H1 (cell line): ENCODE data around the gene LHFPL2. TPM values are rescaled to one million over a fixed set of nuclear protein-coding genes. Genes with fewer than 3 reads are reported as not detected.

Experiments
- CTCF ChIA-PET: fragments of 300-600 bp; sonication (Branson Sonifier 250); formaldehyde crosslinking; loops from one replicate; lab custom pipeline; 2021; ENCODE audit not compliant: partially characterized antibody; lab: Charles Lee
- POLR2A ChIA-PET: fragments of 300-600 bp; sonication (Branson Sonifier 250); formaldehyde crosslinking; loops from one replicate; lab custom pipeline; 2021; ENCODE audit warnings: inconsistent platforms; ENCODE audit not compliant: partially characterized antibody; lab: Charles Lee
- DNase-seq, 2 experiments: peaks; one replicate each; pipeline versions ENCODE4 v3.0.0 to v3.0.0-alpha.2; 2010 to 2022; ENCODE audit warnings: low spot score in 2 of 2, low read depth in 1 of 2, mixed read lengths in 1 of 2
- FAIRE-seq: peaks from 2 replicates; lab custom pipeline; 2011; peaks lifted over from hg19 to GRCh38; lab: Jason Lieb, UNC
- H2AFZ ChIP-seq: 2 replicates; pipeline ENCODE4 v1.8.1; 2012; ENCODE audit warnings: low read length, inconsistent platforms
- H2AK5ac ChIP-seq: 2 replicates; pipeline ENCODE4 v1.6.1; 2013; ENCODE audit warnings: low read depth, low read length
- H2BK120ac ChIP-seq: replicated peaks from 2 replicates; pipeline ENCODE3; 2013; ENCODE audit warnings: low read depth, low read length, inconsistent platforms
- H2BK12ac ChIP-seq: 2 replicates; pipeline ENCODE4 v1.6.1; 2013; ENCODE audit warnings: low read depth, low read length
- H2BK15ac ChIP-seq: 2 replicates; pipeline ENCODE4 v1.6.1; 2013; ENCODE audit warnings: low read length
- H2BK20ac ChIP-seq: 2 replicates; pipeline ENCODE4 v1.6.1; 2013; ENCODE audit warnings: low read length
- H2BK5ac ChIP-seq: 2 replicates; pipeline ENCODE4 v1.6.1; 2013; ENCODE audit warnings: low read depth, low read length
- H3K14ac ChIP-seq: 2 replicates; pipeline ENCODE4 v1.6.1; 2013; ENCODE audit warnings: inconsistent platforms; ENCODE audit not compliant: insufficient read length
- H3K18ac ChIP-seq: 2 replicates; pipeline ENCODE4 v1.6.1; 2013; ENCODE audit warnings: low read length; ENCODE audit errors: extremely low read depth
- H3K23ac ChIP-seq: 2 replicates; pipeline ENCODE4 v1.6.1; 2013; ENCODE audit warnings: inconsistent platforms; ENCODE audit not compliant: insufficient read length
- H3K23me2 ChIP-seq: 2 replicates; pipeline ENCODE4 v1.6.1; 2013; ENCODE audit warnings: low read depth, low read length
- H3K27ac ChIP-seq: 2 replicates; pipeline ENCODE4 v1.6.1; 2011; ENCODE audit warnings: low read depth, low read length, inconsistent platforms
- H3K27me3 ChIP-seq, 4 experiments: replicated peaks in 1 of 4; 1 replicate in 1 of 4; 2 replicates in 3 of 4; pipeline versions ENCODE4 v1.6.1 to v1.8.1; 2011 to 2013; ENCODE audit warnings: low read length in 3 of 4, mild to moderate bottlenecking in 3 of 4, inconsistent platforms in 2 of 4, mixed read lengths in 2 of 4, moderate library complexity in 1 of 4; ENCODE audit not compliant: control insufficient read depth in 3 of 4, insufficient read depth in 3 of 4; ENCODE audit errors: extremely low read depth in 1 of 4
- H3K36me3 ChIP-seq, 4 experiments: 2 replicates each; pipeline versions ENCODE4 v1.6.1 to v1.8.1; 2011 to 2013; ENCODE audit warnings: mild to moderate bottlenecking in 4 of 4, low read length in 3 of 4, moderate library complexity in 2 of 4, control low read depth in 1 of 4, inconsistent platforms in 1 of 4; ENCODE audit not compliant: insufficient read depth in 4 of 4, control insufficient read depth in 2 of 4
- H3K4ac ChIP-seq: replicated peaks from 2 replicates; pipeline ENCODE3; 2013; ENCODE audit warnings: low read length, low read depth, mixed read lengths, inconsistent platforms; ENCODE audit not compliant: insufficient read length
- H3K4me1 ChIP-seq, 4 experiments: replicated peaks in 1 of 4; 1 replicate in 1 of 4; 2 replicates in 3 of 4; pipeline versions ENCODE4 v1.6.1 to v1.8.1; 2011 to 2013; ENCODE audit warnings: low read length in 3 of 4, inconsistent platforms in 2 of 4, mixed read lengths in 1 of 4; ENCODE audit not compliant: insufficient read depth in 4 of 4, control insufficient read depth in 3 of 4
- H3K4me2 ChIP-seq, 2 experiments: 2 replicates each; pipeline versions ENCODE4 v1.6.1 to v1.8.1; 2011 to 2013; ENCODE audit warnings: low read depth in 2 of 2, low read length in 2 of 2, control low read depth in 1 of 2, inconsistent platforms in 1 of 2, mild to moderate bottlenecking in 1 of 2; ENCODE audit not compliant: insufficient read depth in 1 of 2
- H3K4me3 ChIP-seq, 4 experiments: fragments of 200-600, 300-600 bp in 1 of 4; sonication (generic), shearing (Covaris generic), sonication (Bioruptor Twin) in 1 of 4; 2 replicates each; pipeline versions ENCODE4 v1.5.1 to v1.8.1; 2011 to 2016; ENCODE audit warnings: low read length in 4 of 4, low read depth in 3 of 4, control low read depth in 2 of 4, inconsistent platforms in 2 of 4, mild to moderate bottlenecking in 2 of 4, mixed read lengths in 1 of 4, moderate library complexity in 1 of 4; ENCODE audit not compliant: insufficient read depth in 2 of 4; ENCODE audit errors: extremely low read depth in 1 of 4
- H3K56ac ChIP-seq: replicated peaks from 2 replicates; pipeline ENCODE3; 2013; ENCODE audit warnings: low read depth, mild to moderate bottlenecking, mixed read lengths, low read length, inconsistent platforms; ENCODE audit not compliant: insufficient read length
- H3K79me1 ChIP-seq: 2 replicates; pipeline ENCODE4 v1.6.1; 2013; ENCODE audit warnings: low read depth, low read length, control low read depth
- H3K79me2 ChIP-seq, 2 experiments: 2 replicates each; pipeline versions ENCODE4 v1.6.1 to v1.8.1; 2012 to 2013; ENCODE audit warnings: low read length in 2 of 2, mild to moderate bottlenecking in 2 of 2, inconsistent platforms in 1 of 2; ENCODE audit not compliant: insufficient read depth in 2 of 2, control insufficient read depth in 1 of 2
- H3K9ac ChIP-seq, 4 experiments: replicated peaks in 1 of 4; 1 replicate in 1 of 4; 2 replicates in 3 of 4; pipeline versions ENCODE4 v1.6.1 to v1.8.1; 2011 to 2013; ENCODE audit warnings: low read depth in 3 of 4, low read length in 3 of 4, control low read depth in 2 of 4, mild to moderate bottlenecking in 2 of 4, moderate library complexity in 2 of 4, inconsistent platforms in 1 of 4; ENCODE audit errors: extremely low read depth in 1 of 4
- H3K9me3 ChIP-seq, 2 experiments: 2 replicates each; pipeline versions ENCODE4 v1.6.1 to v1.8.1; 2012 to 2013; ENCODE audit warnings: mild to moderate bottlenecking in 2 of 2, moderate library complexity in 2 of 2, control low read depth in 1 of 2, inconsistent platforms in 1 of 2, low read depth in 1 of 2, low read length in 1 of 2, mixed read lengths in 1 of 2; ENCODE audit not compliant: insufficient read depth in 2 of 2
- H4K20me1 ChIP-seq, 2 experiments: replicated peaks in 1 of 2; 2 replicates each; pipeline versions ENCODE3 to v1.8.1; 2011 to 2013; ENCODE audit warnings: inconsistent platforms in 2 of 2, low read length in 2 of 2, mild to moderate bottlenecking in 1 of 2; ENCODE audit not compliant: insufficient read depth in 2 of 2, control insufficient read depth in 1 of 2
- H4K5ac ChIP-seq: 2 replicates; pipeline ENCODE4 v1.6.1; 2013; ENCODE audit warnings: low read length, low read depth, mixed read lengths, inconsistent platforms; ENCODE audit not compliant: insufficient read length
- H4K8ac ChIP-seq: 2 replicates; pipeline ENCODE4 v1.8.0; 2013; ENCODE audit warnings: mild to moderate bottlenecking, moderate library complexity, low read length, inconsistent platforms; ENCODE audit not compliant: insufficient read depth; ENCODE audit errors: extremely low read depth
- H4K91ac ChIP-seq: replicated peaks from 2 replicates; pipeline ENCODE3; 2013; ENCODE audit warnings: low read length, mixed read lengths, inconsistent platforms; ENCODE audit not compliant: insufficient read length
- BACH1 ChIP-seq: IDR thresholded peaks from 2 replicates; pipeline ENCODE4 v1.6.1; 2012; ENCODE audit warnings: low read length, improper control_type of control experiment
- CBX5 ChIP-seq: fragments of 300-800, 300-1000 bp; sonication (generic); IDR thresholded peaks from 2 replicates; pipeline ENCODE4 v1.7.1; 2016; ENCODE audit warnings: antibody characterized with exemption, low read length, low read depth
- CTBP2 ChIP-seq: IDR thresholded peaks from 2 replicates; pipeline ENCODE4 v1.7.0; 2011; ENCODE audit warnings: borderline replicate concordance, mild to moderate bottlenecking, moderate library complexity, mixed read lengths, low read length; ENCODE audit not compliant: insufficient read depth, insufficient read length
- CTCF ChIP-seq, 3 experiments: IDR thresholded peaks; 1 replicate in 2 of 3; 2 replicates in 1 of 3; pipeline versions ENCODE4 v1.5.1 to v1.6.1; 2011; ENCODE audit warnings: low read length in 3 of 3, mild to moderate bottlenecking in 3 of 3, inconsistent platforms in 2 of 3, low read depth in 1 of 3, moderate library complexity in 1 of 3; ENCODE audit not compliant: insufficient read depth in 1 of 3; ENCODE audit errors: control extremely low read depth in 1 of 3
- FOSL1 ChIP-seq: IDR thresholded peaks from 2 replicates; pipeline ENCODE4 v1.6.1; 2011; ENCODE audit warnings: mild to moderate bottlenecking, low read depth, low read length, moderate library complexity; ENCODE audit not compliant: insufficient read depth
- GTF2F1 ChIP-seq: IDR thresholded peaks from 2 replicates; pipeline ENCODE4 v1.6.1; 2012; ENCODE audit warnings: low read depth, low read length, improper control_type of control experiment, borderline replicate concordance
- SIN3A ChIP-seq, 2 experiments: IDR thresholded peaks in 1 of 2; conservative IDR thresholded peaks in 1 of 2; 2 replicates each; pipeline ENCODE4 v1.6.1; 2011 to 2012; ENCODE audit warnings: low read length in 2 of 2, improper control_type of control experiment in 1 of 2, low read depth in 1 of 2, mild to moderate bottlenecking in 1 of 2
- SIX5 ChIP-seq: IDR thresholded peaks from 2 replicates; pipeline ENCODE4 v1.6.1; 2011; ENCODE audit warnings: mild to moderate bottlenecking, low read depth, low read length
- SRF ChIP-seq: IDR thresholded peaks from 2 replicates; pipeline ENCODE4 v1.6.1; 2011; ENCODE audit warnings: mild to moderate bottlenecking, low read depth, low read length, moderate library complexity
- WGBS, 2 experiments: shearing (Covaris generic) in 1 of 2; methylation state at CpG; one replicate each; pipeline versions ENCODE4 v1.1.6 to v1.1.7; 2013 to 2015; ENCODE audit warnings: low lambda C conversion rate in 2 of 2, mixed read lengths in 2 of 2, inconsistent platforms in 1 of 2, low coverage in 1 of 2, missing lambda C conversion rate in 1 of 2; ENCODE audit not compliant: insufficient replicate concordance in 2 of 2, insufficient coverage in 1 of 2, insufficient read length in 1 of 2; ENCODE audit errors: extremely low coverage in 1 of 2, missing lambda C conversion rate in 1 of 2; 5-methylcytosine and 5-hydroxymethylcytosine counted together
- polyA plus RNA-seq, 7 experiments: library from polyadenylated mRNA; depleted of rRNA in 3 of 7; stranded (reverse) in 5 of 7; unstranded in 2 of 7; fragments of >200 nt in 5 of 7; fragments of 200-250 nt in 2 of 7; gene quantifications; 1 replicate in 5 of 7; 2 replicates in 1 of 7; 4 replicates in 1 of 7; pipeline versions ENCODE4 v1.2.1 to v1.2.3, GENCODE V29; 2011 to 2013; ENCODE audit warnings: missing spikeins in 2 of 7, mixed read lengths in 2 of 7
- total RNA-seq: library from RNA; stranded (reverse); fragmentation: NEBNext Ultra II Directional; extraction: Animal tissue kit (Norgen Biotek cat#: 25700); gene quantifications from 2 replicates; pipeline ENCODE4 v1.2.1, GENCODE V29; 2021

Gene LHFPL2
- total and polyA plus RNA-seq, 2 of the 8 experiments (the other 6 are each of a cell fraction or from before 2014, with no cell fraction given), result 9.6 to 43.0 TPM

GRCh38 chr5:78503958-78504653, 144.5 kb downstream of the LHFPL2 start:
- no peak overlapping the region for H4K91ac ChIP-seq
- no peak overlapping the region for H3K18ac ChIP-seq
- H4K5ac ChIP-seq, result no peak overlapping the region
- no peak overlapping the region for H2BK12ac ChIP-seq
- no peak overlapping the region for H4K8ac ChIP-seq
- no peak overlapping the region for H3K56ac ChIP-seq
- no peak overlapping the region for H2AK5ac ChIP-seq
- H3K23ac ChIP-seq, result no peak overlapping the region
- POLR2A ChIA-PET, result interaction anchor here (1.0 to 1.4 kb wide), 2 partner anchors 8 to 13 kb away, joined by 3 to 7 read pairs; no protein-coding TSS in a partner anchor
- H3K4me3 ChIP-seq, result no peak overlapping the region
- no peak overlapping the region for H2BK20ac ChIP-seq
- DNase-seq (no peak), FAIRE-seq (no peak)
- no peaks in the 10 kb centered on the region for H3K36me3 ChIP-seq
- H3K14ac ChIP-seq, result no peak overlapping the region
- H3K23me2 ChIP-seq, result no peaks in the 10 kb centered on the region
- CTCF ChIA-PET, result interaction anchor here (1.0 to 1.8 kb wide), 5 partner anchors 8 to 382 kb away, joined by 3 to 10 read pairs (median 5); no protein-coding TSS in a partner anchor
- H2AFZ ChIP-seq, result no peak overlapping the region
- H2BK5ac ChIP-seq, result no peak overlapping the region; the same call in 1 of the 2 replicates
- H3K4me1 ChIP-seq, result peaks cover 0 to 12% (median 5%) of the 10 kb centered on the region in 4 experiments; a peak in 6 of 7 replicates
- H3K4me2 ChIP-seq, result no peak overlapping the region
- no peak overlapping the region for H3K9ac ChIP-seq
- H3K27ac ChIP-seq, result no peak overlapping the region; the same call in 1 of the 2 replicates
- H3K27me3 ChIP-seq, result no peaks in the 10 kb centered on the region
- peaks cover 0 to 51% of the 10 kb centered on the region in 2 experiments; a peak in 2 of 4 replicates for H3K79me2 ChIP-seq
- no peaks in the 10 kb centered on the region for H4K20me1 ChIP-seq
- H3K79me1 ChIP-seq, result peaks cover 4% of the 10 kb centered on the region
- H2BK15ac ChIP-seq, result no peak overlapping the region
- H3K4ac ChIP-seq, result no peak overlapping the region
- 82% methylated on average over 4 of the region's 4 CpGs; no CpG with 5 or more reads in 1 of the 2 experiments for WGBS, 2 experiments
- no peak overlapping the region for H2BK120ac ChIP-seq
- no peaks in the 10 kb centered on the region for H3K9me3 ChIP-seq
- TF ChIP-seq SIX5 (no peak), FOSL1 (no peak), CTBP2 (no peak), SRF (no peak), CBX5 (no peak), BACH1 (no peak), CTCF (IDR thresholded peaks at IDR 0.05; ENCODE audit: control extremely low read depth in 1 of 3, insufficient read depth in 1 of 3, low read depth in 1 of 3, low read length in 3 of 3) (no peak), SIN3A (conservative IDR thresholded peaks at IDR 0.05 in 1 of 2, IDR thresholded peaks at IDR 0.05 in 1 of 2; ENCODE audit: low read depth in 1 of 2, low read length in 2 of 2) (no peak), GTF2F1 (no peak)
